ENCODE data around the gene BNC2.

BNC2 gene

GRCh38 chr9:16752601-16753000, 117.9 kb downstream of the BNC2 start:
- no peak for TF ChIP-seq YY1 (IDR thresholded peaks at IDR 0.05; ENCODE audit: low read depth)
- no peak for TF ChIP-seq REST (IDR thresholded peaks at IDR 0.05; ENCODE audit: low read depth)
- TF ChIP-seq TEAD4 (IDR thresholded peaks at IDR 0.05), result no peak
- TF ChIP-seq CEBPB (IDR thresholded peaks at IDR 0.05), result no peak
- no peak for TF ChIP-seq ZBTB7A (IDR thresholded peaks at IDR 0.05; ENCODE audit: low read depth)
- TF ChIP-seq, protein P1, sequence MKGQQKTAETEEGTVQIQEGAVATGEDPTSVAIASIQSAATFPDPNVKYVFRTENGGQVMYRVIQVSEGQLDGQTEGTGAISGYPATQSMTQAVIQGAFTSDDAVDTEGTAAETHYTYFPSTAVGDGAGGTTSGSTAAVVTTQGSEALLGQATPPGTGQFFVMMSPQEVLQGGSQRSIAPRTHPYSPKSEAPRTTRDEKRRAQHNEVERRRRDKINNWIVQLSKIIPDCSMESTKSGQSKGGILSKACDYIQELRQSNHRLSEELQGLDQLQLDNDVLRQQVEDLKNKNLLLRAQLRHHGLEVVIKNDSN (IDR thresholded peaks at IDR 0.05), result no peak
- no peak for TF ChIP-seq TAF1 (IDR thresholded peaks at IDR 0.05; ENCODE audit: low read depth)

- TF ChIP-seq, protein P1 (IDR thresholded peaks at IDR 0.05), result no peak
Observed at GRCh38 chr9:16750553-16750952, 119.9 kb downstream of the BNC2 start.

GRCh38 chr9:16745359-16745758, 125.1 kb downstream of the BNC2 start:
- no peak for TF ChIP-seq CEBPB (IDR thresholded peaks at IDR 0.05)

DNA sequence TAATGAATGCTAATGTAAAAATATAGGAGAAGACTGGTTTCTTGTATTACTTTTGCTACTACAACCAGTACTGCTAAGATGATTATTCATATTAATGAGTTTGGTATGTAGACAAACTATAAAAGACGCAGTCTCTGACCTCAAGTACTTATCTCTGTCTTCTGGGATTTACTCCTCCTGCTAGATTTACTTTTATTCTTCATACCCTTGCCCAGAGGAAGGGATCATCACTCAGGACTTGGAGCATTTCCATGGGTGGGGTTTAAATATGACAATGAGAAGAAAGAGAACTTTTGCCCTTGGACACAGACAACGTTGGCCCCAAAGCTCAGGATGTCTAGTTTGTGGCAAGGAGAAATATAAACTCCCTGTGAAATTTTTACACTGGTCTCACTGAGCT, 126.1 kb downstream of the BNC2 start:
- TF ChIP-seq CEBPB (IDR thresholded peaks at IDR 0.05) (no peak), YY1 (IDR thresholded peaks at IDR 0.05; ENCODE audit: low read depth) (no peak), EP300 (IDR thresholded peaks at IDR 0.05; ENCODE audit: borderline replicate concordance) (no peak), MAX (IDR thresholded peaks at IDR 0.05) (no peak), NFIC (IDR thresholded peaks at IDR 0.05) (no peak), RAD21 (IDR thresholded peaks at IDR 0.05; ENCODE audit: low read depth) (no peak), FOXM1 (IDR thresholded peaks at IDR 0.05; ENCODE audit: borderline replicate concordance, low read depth) (no peak), ZBTB7A (IDR thresholded peaks at IDR 0.05; ENCODE audit: low read depth) (no peak)
- TF ChIP-seq, protein P1 (IDR thresholded peaks at IDR 0.05), result no peak

DNA sequence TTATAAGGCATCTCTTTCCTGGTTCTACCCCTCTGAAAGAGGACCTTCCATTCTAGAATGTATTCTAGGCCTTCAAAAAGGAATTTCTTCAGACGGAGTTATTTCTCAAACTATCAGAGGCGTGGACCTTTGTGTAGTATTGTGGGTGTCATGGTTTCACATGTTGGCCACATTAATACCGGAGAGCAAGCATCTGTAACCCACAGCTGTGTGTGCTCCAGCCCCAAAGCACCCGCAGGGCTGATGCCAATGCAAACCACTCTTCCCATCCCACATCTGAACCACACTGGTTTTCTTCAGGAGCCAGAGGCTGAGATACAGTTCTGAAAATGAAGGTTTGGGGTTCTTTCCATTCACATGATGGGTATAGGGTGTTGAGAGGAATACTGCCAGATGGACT, 127.1 kb downstream of the BNC2 start:
- TF ChIP-seq EP300 (IDR thresholded peaks at IDR 0.05; ENCODE audit: borderline replicate concordance), result no peak
- no peak for TF ChIP-seq TCF12 (IDR thresholded peaks at IDR 0.05; ENCODE audit: low read depth)
- TF ChIP-seq MAX (IDR thresholded peaks at IDR 0.05), result no peak
- TF ChIP-seq, protein P1 (IDR thresholded peaks at IDR 0.05), result no peak
- no peak for TF ChIP-seq RAD21 (IDR thresholded peaks at IDR 0.05; ENCODE audit: low read depth)
- TF ChIP-seq CEBPB (IDR thresholded peaks at IDR 0.05), result no peak
- TF ChIP-seq YY1 (IDR thresholded peaks at IDR 0.05; ENCODE audit: low read depth), result no peak
- TF ChIP-seq TEAD4 (IDR thresholded peaks at IDR 0.05), result no peak
- no peak for TF ChIP-seq FOXM1 (IDR thresholded peaks at IDR 0.05; ENCODE audit: borderline replicate concordance, low read depth)
- TF ChIP-seq NFIC (IDR thresholded peaks at IDR 0.05), result no peak

GRCh38 chr9:16735001-16735400, 135.5 kb downstream of the BNC2 start:
- TF ChIP-seq FOXM1 (IDR thresholded peaks at IDR 0.05; ENCODE audit: borderline replicate concordance, low read depth), result no peak
- TF ChIP-seq EGR1 (IDR thresholded peaks at IDR 0.05), result no peak
- TF ChIP-seq TEAD4 (IDR thresholded peaks at IDR 0.05), result no peak
- TF ChIP-seq REST (IDR thresholded peaks at IDR 0.05; ENCODE audit: low read depth), result no peak
- no peak for TF ChIP-seq YY1 (IDR thresholded peaks at IDR 0.05; ENCODE audit: low read depth)
- no peak for TF ChIP-seq ZBTB7A (IDR thresholded peaks at IDR 0.05; ENCODE audit: low read depth)
- no peak for TF ChIP-seq CREB1 (IDR thresholded peaks at IDR 0.05; ENCODE audit: low read depth)
- no peak for TF ChIP-seq CEBPB (IDR thresholded peaks at IDR 0.05)
- TF ChIP-seq MAX (IDR thresholded peaks at IDR 0.05), result no peak
- TF ChIP-seq, protein P1 (IDR thresholded peaks at IDR 0.05), result no peak
- no peak for TF ChIP-seq NFIC (IDR thresholded peaks at IDR 0.05)
- no peak for TF ChIP-seq TAF1 (IDR thresholded peaks at IDR 0.05; ENCODE audit: low read depth)
- no peak for TF ChIP-seq RAD21 (IDR thresholded peaks at IDR 0.05; ENCODE audit: low read depth)
- TF ChIP-seq EP300 (IDR thresholded peaks at IDR 0.05; ENCODE audit: borderline replicate concordance), result no peak
- TF ChIP-seq TCF12 (IDR thresholded peaks at IDR 0.05; ENCODE audit: low read depth), result no peak

Measured in Ishikawa (cell line).